Measurements from ENCODE around the gene POLG2.
A peak's percentile ranks its signal among the peaks of the same experiment; 100 is the strongest.
"Not testable (repeated sequence)": the region's sequence is repeated elsewhere in the genome, so short reads cannot be mapped to it uniquely, and the experiment has no call there.

POLG2 gene

DNA sequence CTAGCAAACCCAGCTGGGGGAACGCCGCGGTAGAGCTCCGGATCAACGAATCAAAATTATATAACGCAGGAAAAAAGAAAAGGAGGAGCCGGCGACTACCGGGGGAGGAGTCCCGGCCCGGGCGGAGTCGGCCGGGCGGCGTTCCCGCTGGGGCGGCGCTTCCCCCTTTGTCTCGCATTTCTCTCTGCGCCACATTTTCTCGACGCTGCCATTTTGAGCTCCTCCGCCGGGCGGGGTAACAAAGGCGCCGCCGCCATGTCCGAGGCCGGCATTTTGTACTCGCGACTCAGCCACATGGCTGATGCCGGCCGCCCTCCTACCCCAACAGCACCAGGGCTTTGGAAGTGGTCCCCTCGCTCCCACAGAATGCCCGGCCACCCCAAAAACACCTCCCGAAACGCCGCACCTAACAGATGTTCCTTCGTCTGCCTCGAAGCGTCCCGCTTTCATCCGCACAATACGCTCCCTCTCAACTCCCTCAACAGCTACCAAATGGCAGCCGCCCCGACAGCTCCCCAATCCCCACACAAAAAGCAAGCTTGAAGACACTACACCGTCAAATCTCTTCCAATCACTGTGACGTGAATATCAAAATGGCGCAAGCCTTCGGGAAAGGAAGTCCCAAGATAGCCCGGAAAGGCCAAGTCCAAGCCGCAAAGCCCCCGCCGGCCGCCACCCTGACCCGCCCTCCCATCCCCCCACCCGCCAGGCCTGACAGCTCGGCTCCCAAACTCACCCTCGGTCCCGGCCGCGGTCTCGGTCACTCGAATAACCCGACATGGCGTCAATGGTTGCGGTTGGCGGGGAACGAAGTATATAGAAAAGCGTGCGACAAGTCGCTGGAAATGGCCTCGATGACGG lies 8.7 kb upstream of the POLG2 start:
- DNase-seq, result peak; percentile 40 to 57

DNA sequence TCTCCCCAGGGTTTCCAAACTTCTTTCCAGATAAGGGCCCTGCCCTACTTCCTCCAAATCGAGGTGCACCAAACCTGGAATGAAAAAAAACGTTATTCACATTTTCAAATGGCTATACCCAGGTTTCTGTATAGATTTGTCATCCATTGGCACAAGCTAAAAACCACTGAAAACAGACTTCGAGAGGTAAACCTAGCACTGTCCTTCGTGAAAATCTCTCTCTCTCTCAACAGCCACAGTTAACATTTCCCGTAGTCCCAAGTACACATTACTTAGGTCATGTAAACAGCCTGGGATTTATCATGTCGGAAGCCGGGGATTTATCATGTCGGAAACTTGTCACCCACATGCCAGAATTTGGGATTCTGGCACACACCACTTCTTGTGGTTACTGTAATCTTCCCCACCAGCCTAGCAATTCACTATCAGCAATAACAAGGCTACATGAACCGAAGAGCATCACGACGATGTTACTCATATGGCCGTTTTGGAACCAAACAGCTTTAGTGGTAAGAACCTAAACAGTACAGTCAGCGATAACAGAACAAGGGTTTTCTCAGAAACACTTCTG lies 8.0 kb upstream of the POLG2 start:
- no peak for DNase-seq

DNA sequence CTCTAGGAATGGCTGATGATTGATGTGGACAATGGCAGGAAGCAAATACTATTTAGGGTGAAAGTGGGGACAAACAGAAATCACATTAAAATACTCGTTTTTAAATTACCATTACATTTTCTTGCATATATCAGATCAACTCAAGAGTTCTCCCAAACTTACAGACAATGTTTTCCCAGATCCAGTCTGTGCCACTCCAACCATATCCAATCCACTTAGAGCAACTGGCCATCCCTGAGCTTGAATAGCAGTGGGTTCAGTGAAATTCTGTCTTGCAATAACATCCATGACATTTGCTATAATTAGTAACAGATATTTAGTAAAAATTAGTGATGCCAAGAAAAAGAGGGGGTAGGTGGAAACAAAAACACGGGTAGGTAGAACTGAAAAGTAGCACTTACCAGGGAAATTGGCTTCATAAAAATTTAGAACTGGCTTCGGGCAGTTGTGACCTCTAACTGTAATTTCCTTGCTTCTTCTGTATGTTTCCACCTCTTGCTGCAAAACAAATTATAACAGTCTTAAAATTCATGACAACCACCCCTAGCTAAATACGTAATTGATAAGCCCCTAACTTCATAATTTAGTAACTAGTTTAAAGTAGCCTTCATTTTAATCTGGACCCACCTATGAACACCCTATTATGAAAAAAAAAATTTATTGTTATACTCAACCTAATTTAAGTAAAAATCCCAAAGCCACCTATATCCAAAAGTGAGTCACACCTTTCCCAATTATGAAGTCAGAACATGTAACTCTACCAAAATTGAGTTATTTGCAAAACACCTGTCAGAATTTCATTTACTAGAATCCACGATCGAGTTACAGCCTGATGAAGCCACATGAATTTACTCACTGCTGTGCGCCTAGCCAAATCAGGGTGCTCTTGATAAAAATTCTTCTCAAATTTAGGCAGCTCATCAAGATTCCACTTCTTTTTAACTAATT lies 7.2 kb upstream of the POLG2 start:
- DNase-seq, result no peak

DNA sequence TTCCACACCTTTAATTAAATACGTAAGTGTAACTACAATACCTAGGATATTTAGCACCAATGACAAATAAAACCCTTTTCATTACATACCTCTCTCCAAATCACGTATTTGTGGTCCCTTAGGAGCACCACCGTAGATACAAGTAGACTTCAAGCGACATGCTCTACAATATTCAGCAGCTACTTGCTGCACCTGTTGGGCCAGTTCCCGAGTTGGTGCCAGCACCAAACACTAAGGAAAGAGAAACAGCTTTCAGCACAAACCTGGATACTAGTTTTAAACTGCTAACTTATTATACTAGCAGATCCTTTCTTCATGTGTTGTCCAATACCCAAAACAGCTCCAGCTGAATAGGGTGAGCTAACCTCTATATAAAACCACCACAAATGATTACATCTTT lies 6.5 kb upstream of the POLG2 start:
- DNase-seq, result no peak

DNA sequence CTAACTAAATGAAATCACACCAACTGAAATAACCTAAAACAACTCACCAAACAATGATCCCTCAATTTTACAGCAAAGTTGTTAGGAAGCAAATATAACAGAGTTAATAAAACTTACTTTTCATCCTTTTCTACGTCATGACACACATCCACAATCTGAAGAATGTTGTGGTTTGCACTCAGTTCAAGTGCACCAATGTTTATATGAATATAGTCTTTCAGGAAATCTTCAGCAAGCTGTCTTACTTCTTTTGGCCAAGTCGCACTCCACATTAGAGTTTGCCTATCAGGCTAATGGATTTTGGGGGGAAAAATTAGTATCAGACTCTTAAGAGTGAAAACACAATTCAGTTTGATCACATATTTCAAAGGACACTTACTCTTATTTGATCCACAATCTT lies 6.0 kb upstream of the POLG2 start:
- no peak for DNase-seq

DNA sequence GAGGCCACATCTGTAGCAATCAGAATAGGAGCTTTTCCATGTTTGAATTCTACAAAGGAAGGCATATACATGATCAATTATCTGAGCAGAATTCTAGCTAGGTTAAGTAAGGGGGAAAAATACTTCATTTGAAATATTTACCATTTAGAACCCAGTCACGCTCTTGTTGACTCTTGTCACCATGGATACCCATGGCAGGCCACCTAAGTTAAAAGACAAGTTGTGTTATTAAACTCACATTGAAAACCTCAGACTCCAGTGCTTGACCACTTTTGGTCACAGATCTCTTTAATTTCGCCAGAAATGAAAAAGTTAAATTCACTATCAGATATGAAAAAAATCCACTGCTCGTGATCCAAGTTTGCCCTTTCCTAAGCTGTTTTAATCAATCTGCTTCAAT lies 5.2 kb upstream of the POLG2 start:
- DNase-seq, result no peak

DNA sequence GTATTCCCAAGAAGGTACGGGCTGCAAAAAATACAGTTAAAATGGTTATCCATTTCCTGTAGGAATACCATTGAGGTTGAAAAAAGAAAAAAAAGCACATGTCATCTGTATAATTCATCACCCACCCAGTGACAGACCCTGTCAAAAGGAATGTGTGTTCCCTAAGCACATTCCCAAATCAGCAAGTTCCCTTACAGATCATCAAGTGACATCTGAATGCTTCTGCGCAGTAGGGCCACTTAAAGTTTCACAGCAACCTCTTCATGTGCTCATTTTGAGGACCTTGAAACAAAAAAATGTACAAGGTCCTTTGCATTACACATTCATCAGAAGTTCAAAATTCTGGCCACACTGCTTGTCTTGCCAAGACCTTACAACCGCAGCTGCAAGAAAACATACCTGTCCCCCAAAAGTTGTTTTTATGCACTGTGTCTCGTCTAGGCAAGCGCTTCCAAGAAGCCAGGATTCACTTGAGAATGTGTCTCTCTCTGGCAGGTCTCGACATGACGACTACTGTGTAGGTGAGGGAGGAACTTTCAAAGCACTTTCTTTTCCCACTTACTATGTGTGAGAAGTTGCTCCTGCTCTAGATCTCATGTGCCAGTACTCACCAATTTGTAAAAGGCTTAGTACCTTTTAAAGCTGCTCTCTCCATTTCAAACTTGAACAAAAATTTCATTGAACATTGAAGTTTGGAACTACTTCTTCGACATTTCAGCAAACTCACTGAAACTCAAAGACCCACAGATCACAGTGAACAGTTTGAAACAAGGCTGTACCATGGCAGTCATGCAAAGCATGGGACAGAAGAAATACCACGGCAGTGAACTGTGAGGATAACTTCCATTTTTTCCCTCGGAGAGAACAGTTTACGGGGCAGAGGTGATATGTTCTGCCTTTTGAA lies 4.3 kb upstream of the POLG2 start:
- no peak for DNase-seq

DNA sequence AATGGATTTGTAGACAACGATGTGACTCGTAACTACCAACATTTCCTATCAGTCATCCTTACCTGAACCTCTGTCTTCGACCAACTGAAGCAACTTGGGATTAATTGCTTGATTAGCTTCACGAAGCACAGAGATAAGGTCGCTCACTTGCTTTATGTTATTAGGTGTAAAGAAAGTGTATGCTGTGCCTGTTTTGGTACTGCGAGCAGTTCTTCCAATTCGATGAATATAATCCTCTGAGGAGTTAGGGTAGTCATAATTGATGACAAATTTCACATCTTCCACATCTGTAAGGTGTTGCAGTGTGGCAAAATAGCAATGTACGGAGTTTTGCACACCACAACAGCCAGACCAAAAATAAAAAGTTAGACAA lies 3.6 kb upstream of the POLG2 start:
- no peak for DNase-seq

DNA sequence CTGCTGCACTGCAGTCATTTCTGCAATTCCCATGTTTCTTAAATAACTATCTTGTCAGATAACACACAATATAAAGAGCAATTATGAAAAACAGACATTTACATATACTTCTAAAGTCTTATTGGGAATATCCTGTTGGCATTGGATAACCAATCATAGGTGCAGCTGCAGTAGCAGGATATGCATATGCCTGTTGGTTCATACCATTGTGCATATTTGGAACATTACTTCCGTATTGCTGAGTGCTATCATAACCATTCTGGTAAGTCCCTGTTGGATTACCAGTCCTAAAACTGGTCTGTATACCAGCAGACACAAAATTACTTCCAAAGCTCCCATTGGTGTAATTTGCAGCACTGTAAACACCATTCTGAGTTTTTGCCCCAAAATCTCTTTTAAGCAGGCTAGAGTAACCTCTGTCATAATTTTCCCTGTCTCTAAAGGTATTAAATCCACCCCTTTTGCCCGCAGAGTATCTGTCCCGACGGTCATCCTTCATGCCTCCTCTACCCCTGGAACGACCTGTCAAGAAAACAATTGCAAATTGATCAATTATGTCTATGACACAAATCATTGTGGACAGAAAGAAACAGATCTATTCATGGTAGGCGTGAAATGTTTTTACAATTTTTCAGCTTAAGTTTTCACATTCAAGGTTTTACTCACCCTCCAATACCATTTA lies 3.1 kb upstream of the POLG2 start:
- no peak for DNase-seq

DNA sequence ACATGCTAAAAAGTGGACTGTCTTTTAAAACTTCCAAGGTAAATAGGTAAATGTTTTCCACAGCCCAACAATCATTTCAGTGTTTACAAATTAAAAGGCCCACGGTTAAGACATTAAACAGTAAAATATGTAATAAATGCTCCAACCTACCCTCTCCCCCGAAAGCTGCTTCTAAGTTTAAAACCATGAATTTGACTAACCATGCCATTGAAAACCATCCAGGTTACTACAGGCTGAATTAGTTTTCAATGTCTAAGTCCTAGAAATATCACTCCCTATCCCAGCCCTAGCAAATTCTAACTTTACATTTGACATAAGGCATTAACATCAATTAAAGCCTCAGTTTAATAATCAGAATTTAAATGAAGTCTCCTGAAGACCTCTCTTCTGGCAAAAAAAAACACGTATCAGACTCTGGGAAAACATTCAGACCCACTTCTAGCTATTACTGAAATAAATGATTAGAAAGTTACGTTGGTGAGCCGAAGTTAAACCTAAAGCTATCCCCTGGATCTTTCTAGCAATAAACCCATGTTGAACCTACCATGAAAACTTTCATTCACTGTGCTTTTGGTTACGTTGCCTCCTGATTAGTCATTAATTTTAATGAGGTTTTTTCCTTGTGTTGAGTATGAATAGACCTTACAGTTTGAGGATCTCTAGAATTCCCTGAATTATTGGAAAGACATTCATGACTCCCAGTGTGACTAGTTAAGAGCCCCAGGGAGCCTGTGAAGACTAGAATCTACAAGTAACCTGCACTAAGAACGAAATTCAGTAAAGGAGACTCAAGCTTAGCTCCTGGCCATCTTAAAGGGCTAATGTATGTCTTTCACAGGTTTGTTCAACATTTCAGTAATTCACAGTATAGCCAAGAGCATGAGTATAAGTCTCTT lies 1.7 kb upstream of the POLG2 start:
- no peak for DNase-seq

DNA sequence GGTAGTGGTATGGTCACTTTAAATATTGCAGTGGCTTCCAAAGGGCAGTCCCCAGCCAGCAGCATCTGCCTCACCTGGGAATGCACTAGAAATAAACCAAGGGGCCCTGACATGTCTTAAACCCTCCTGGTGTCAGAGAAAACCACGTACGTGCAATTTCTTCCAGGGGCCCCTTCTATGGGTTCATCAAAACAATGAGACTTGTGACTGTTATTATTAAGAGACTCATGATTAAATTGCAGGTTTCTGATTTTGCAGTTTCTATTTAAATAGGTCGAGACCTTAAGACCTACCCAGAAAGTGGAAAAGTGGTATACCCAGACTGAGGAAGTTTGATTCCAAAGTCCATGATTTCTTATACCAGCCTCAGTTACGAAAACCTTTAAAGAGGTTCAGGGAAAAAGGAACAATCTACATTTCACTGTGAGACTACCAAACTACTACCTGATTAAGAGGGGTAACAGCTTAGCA lies 746 bp upstream of the POLG2 start:
- no peak for DNase-seq

DNA sequence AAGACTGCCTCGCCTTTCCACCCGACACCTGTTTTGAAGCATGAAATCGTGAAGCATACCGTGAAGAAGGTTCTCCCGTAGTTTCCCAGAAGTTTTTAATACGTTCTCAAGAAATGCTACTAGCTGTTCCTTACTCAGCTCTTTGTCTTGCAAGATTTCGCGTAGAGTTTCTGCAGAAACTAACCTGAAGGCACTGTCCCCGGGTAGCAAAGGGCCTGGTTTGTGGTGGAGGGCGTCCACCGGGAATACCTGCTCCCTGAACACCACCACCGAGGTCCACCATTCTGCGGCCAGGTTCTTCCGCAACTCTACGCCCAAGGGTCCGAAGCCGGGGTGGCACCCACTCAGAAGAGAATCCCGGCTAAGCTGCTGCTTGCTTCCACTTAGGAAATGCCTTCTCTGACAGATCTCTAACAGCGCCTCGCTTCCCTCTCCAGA lies 487 bp downstream of the POLG2 start:
- peak in 1 of 2 experiments; percentile 36 for DNase-seq

DNA sequence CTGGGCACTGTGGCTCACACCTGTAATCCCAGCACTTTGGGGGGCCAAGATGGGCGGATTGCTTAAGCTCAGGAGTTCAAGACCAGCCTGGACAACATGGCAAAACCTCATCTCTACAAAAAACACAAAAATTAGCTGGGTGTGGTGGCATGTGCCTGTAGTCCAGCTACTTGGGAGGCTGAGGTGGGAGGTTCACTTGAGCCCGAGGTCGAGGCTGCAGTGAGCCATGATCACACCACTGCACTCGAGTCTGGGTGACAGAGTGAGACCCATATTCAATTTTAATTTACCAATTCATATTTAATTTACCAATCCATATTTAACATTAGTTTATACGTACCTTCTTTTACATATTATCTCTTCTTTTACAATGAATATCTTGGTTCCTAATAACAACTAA lies 1.6 kb downstream of the POLG2 start:
- DNase-seq, result not testable (repeated sequence)

DNA sequence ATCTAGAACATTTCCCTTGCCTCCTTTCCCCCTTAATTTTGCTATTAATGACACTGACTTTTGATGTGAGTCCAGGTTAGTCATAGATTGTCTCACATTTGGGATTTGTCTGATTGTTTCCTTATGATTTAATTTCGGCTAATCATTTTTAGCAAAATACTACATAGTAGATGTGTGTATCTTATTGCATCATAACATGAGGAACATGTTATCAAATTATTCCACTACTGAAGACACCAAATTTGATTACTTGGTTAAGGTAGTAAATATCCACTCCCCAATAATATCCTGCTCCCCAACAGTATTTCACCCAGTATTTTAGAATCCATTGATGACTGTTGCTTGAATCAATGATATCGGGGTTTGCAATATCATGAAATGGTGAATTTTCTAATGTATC lies 2.7 kb downstream of the POLG2 start:
- DNase-seq, result no peak

DNA sequence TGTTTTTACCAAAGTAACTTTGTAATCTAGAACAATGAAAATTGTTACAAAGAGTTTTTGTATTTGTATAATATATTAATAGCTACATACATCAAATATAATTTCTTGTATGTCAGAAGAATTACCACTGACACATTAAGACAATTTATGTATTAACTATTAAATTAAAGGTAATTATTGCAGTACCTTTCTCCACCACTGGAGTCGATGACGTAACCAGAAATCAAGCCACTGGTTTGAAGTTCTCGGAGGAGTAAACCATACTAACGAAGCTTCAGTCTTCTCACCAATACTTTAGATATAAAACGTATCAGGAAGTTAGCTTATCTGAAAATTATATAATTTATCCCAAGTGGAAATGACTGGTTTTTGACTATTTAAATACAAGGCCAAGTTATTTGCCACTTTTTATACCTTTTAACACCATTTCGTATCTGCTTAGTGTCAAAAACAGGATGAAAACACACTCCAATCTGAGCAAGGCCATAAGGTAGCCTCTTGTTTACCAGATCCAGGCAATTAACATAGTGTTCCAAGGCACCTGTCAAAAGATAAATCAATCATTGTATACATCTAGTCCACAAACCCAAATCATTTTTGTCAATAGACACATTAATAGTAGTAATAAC lies 4.3 kb downstream of the POLG2 start:
- DNase-seq, result no peak

DNA sequence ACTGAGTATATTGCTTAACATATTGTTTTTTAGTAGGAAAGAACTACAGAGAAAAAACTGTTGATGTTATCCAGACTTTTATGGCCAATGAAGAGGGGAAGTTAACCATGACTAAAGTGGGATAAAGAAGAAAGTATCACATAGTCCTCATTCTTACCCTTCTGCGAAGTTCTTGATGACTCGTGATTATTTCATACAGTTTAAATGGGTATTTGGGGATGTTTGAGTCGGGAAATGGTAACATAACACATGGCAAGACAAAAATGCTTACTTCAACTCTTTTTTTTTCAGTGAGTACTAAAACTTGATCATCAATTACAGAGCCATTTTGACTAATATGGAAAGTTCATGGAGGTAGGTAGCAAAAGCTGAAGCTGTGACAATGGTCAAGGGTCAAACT lies 4.9 kb downstream of the POLG2 start:
- no peak for DNase-seq

DNA sequence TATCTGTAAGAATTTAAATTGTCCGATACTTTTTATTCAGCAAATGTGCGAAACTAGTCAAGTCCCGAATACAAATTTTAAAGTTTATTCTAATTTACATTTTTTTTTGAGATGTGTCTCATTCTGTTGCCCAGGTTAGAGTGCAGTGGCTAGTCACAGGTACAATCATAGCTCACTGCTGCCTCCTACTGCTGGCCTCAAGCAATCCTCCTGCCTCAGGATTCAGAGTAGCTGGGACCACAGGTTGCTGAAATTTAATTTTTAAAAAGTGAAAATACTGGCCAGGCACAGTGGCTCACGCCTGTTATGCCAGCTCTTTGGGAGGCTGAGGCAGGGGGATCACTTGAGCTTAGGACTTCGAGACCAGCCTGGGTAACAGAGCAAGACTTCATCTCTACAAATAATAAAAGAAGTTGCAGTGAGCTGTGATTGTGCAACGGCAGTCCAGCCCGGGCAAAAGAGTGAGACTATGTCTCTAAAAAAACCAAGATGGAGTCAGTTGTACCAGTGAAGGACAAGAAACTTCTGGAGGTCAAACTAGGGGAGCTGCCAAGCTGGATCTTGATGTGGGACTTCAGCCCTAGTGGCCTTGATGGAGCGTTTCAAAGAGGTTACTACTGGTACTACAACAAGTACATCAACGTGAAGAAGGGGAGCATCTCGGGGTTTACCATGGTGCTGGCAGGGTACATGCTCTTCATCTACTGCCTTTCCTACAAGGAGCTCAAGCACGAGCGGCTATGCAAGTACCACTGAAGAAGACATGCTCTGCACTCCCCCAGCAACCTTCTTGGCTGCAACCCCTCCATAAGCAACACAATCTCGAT lies 5.6 kb downstream of the POLG2 start:
- DNase-seq, result peak in 1 of 2 experiments; percentile 14

DNA sequence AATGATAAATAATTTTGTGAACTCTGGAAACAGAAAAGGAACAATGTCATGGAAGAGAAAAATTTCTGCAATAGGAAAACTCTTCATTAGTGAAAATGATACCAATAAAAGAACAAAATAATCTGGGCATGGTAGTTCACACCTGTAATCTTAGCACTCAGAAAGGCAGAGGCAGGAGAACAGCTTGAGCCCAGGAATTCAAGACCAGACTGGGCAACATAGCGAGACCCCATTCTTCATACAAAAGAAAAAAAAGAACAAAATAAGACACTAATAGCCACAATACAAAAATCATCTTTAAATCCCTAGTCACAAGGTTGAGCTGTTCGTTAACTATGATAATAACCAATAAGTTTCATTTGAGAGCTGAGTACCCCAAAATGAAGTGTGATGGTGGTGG lies 8.6 kb downstream of the POLG2 start:
- no peak for DNase-seq

DNA sequence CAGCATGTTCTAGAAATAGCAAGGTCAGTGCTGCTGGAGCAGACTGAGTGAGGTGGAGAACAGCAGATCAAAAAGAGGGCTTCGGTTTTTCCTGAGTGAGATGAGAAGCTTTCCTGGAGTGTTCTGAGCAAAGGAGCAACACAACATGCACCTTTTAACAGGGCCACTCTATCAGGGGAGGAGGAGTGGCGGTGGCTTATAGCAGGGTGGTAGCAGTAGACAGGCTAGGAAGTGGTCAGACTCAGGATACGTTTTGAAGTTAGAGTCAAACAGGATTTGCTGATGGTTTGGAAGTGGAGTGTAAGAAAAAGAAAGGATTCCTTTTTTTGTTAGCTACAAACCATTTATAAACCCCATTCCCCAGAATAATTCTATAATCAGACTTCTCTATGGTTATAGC lies 12.5 kb downstream of the POLG2 start:
- no peak for DNase-seq
